ENCODE data around the gene C8B. TPM values are rescaled to one million over a fixed set of nuclear protein-coding genes. Genes with fewer than 3 reads are reported as not detected.

The C8B gene
- total RNA-seq, 4 donors from 2014 or later, result not detected

- intact Hi-C loops (cut with DNase I; ENCODE audit: low total_unique reads), result no loop called here
- Histone ChIP-seq H3K27ac (no peak overlapping the region), H3K4me3 (no peak overlapping the region), H3K27me3 (no peaks in the 10 kb centered on the region), H3K4me1 (no peaks in the 10 kb centered on the region), H3K9me3 (no peaks in the 10 kb centered on the region), H3K36me3 (no peaks in the 10 kb centered on the region)
- DNase-seq, result no peak
- TF ChIP-seq POLR2A (IDR thresholded peaks at IDR 0.05) (no peak), CTCF (IDR thresholded peaks at IDR 0.05) (no peak)
Observed at GRCh38 chr1:56908619-56909221, 57.1 kb downstream of the C8B start.

- DNase-seq, result no peak
- Histone ChIP-seq H3K27ac (no peak overlapping the region), H3K4me3 (no peak overlapping the region), H3K27me3 (no peaks in the 10 kb centered on the region), H3K4me1 (no peaks in the 10 kb centered on the region), H3K9me3 (no peaks in the 10 kb centered on the region), H3K36me3 (no peaks in the 10 kb centered on the region)
- intact Hi-C loops (cut with DNase I; ENCODE audit: low total_unique reads), result no loop called here
- no peak for TF ChIP-seq CTCF (IDR thresholded peaks at IDR 0.05)
- no peak for TF ChIP-seq POLR2A (IDR thresholded peaks at IDR 0.05)
Observed at GRCh38 chr1:56905667-56906066, 60.1 kb downstream of the C8B start.

GRCh38 chr1:56904663-56905397 is 61.0 kb downstream of the C8B start:
- Histone ChIP-seq H3K4me3 (no peak overlapping the region), H3K9me3 (no peaks in the 10 kb centered on the region), H3K27me3 (no peaks in the 10 kb centered on the region), H3K27ac (no peak overlapping the region), H3K36me3 (no peaks in the 10 kb centered on the region), H3K4me1 (no peaks in the 10 kb centered on the region)
- no peak for TF ChIP-seq CTCF (IDR thresholded peaks at IDR 0.05)
- TF ChIP-seq POLR2A (IDR thresholded peaks at IDR 0.05), result no peak
- intact Hi-C loops (cut with DNase I; ENCODE audit: low total_unique reads), result no loop called here
- DNase-seq, result no peak

- DNase-seq, result no peak
- Histone ChIP-seq H3K27ac (no peak overlapping the region), H3K4me1 (no peaks in the 10 kb centered on the region), H3K36me3 (no peaks in the 10 kb centered on the region), H3K27me3 (no peaks in the 10 kb centered on the region), H3K9me3 (no peaks in the 10 kb centered on the region), H3K4me3 (no peak overlapping the region)
- intact Hi-C loops (cut with DNase I; ENCODE audit: low total_unique reads), result no loop called here
- TF ChIP-seq POLR2A (IDR thresholded peaks at IDR 0.05) (no peak), CTCF (IDR thresholded peaks at IDR 0.05) (no peak)
Observed at GRCh38 chr1:56903778-56904177, 62.0 kb downstream of the C8B start.

- Histone ChIP-seq H3K4me1 (no peaks in the 10 kb centered on the region), H3K36me3 (no peaks in the 10 kb centered on the region), H3K9me3 (no peaks in the 10 kb centered on the region), H3K27ac (no peak overlapping the region), H3K27me3 (no peaks in the 10 kb centered on the region), H3K4me3 (no peak overlapping the region)
- intact Hi-C loops (cut with DNase I; ENCODE audit: low total_unique reads), result no loop called here
- TF ChIP-seq POLR2A (IDR thresholded peaks at IDR 0.05) (no peak), CTCF (IDR thresholded peaks at IDR 0.05) (no peak)
- DNase-seq, result no peak
Observed at GRCh38 chr1:56901716-56902115, 64.1 kb downstream of the C8B start.

All from uterus (tissue), 4 donors.